SJCRH30 (cell line): ENCODE measurements around the gene BCAS3. TPM values are rescaled to one million over a fixed set of nuclear protein-coding genes. Genes with fewer than 3 reads are reported as not detected.
"Not testable (repeated sequence)": the region's sequence is repeated elsewhere in the genome, so short reads cannot be mapped to it uniquely, and the experiment has no call there.

Experiments
- DNase-seq, 2 experiments: peaks; one replicate each; pipeline ENCODE4 v3.0.0-alpha.2; 2015 to 2020
- H3K27ac ChIP-seq: fragments of 250-450 bp; sonication (Bioruptor Pico); 2 replicates; pipeline ENCODE4 v1.5.1; 2020; ENCODE audit warnings: mild to moderate bottlenecking, moderate library complexity
- H3K27me3 ChIP-seq: fragments of 250-450 bp; sonication (Bioruptor Pico); 2 replicates; pipeline ENCODE4 v1.5.1; 2020; ENCODE audit warnings: mild to moderate bottlenecking, moderate library complexity
- H3K36me3 ChIP-seq: fragments of 250-450 bp; sonication (Bioruptor Pico); 2 replicates; pipeline ENCODE4 v1.5.1; 2020; ENCODE audit warnings: mild to moderate bottlenecking, moderate library complexity
- H3K4me1 ChIP-seq: fragments of 250-450 bp; sonication (Bioruptor Pico); 2 replicates; pipeline ENCODE4 v1.5.1; 2020; ENCODE audit warnings: mild to moderate bottlenecking, moderate library complexity
- H3K4me3 ChIP-seq: fragments of 250-450 bp; sonication (Bioruptor Pico); 2 replicates; pipeline ENCODE4 v1.5.1; 2020; ENCODE audit warnings: mild to moderate bottlenecking, moderate library complexity
- H3K9me3 ChIP-seq: fragments of 250-450 bp; sonication (Bioruptor Pico); replicated peaks from 2 replicates; pipeline ENCODE4 v1.5.1; 2020; ENCODE audit warnings: mild to moderate bottlenecking, moderate library complexity
- total RNA-seq: library from RNA; depleted of rRNA; stranded (reverse); fragments of >200 nt; shearing (Covaris generic); gene quantifications from 2 replicates; pipeline ENCODE4 v1.2.3, GENCODE V29; 2014

The BCAS3 gene
- total RNA-seq, 1 experiment from 2014 or later, result 11.6 TPM

DNA sequence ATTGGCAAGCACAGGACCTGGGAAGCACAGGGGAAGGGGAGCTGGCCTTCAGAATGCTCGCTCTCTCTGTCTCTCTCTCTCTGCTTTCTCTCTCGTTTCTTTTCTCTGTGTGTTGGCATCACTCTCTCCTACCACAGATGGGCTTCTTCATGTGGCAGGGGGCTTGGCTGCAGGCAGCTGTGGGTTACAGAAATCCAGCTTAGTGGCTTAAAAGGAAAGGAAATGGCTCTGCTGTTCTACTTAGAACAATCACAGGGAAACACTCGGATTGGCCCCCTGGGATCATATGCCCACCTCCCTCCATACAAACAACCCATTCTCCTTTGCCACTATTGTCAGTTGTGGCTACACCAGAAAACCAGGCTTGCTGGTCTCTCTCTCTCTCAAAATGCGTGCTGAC lies 742.4 kb downstream of the BCAS3 start:
- no peaks in the 10 kb centered on the region for H3K9me3 ChIP-seq
- H3K27ac ChIP-seq, result no peak overlapping the region
- no peaks in the 10 kb centered on the region for H3K36me3 ChIP-seq
- DNase-seq, result no peak
- H3K4me3 ChIP-seq, result no peak overlapping the region
- H3K27me3 ChIP-seq, result no peaks in the 10 kb centered on the region
- H3K4me1 ChIP-seq, result no peaks in the 10 kb centered on the region

DNA sequence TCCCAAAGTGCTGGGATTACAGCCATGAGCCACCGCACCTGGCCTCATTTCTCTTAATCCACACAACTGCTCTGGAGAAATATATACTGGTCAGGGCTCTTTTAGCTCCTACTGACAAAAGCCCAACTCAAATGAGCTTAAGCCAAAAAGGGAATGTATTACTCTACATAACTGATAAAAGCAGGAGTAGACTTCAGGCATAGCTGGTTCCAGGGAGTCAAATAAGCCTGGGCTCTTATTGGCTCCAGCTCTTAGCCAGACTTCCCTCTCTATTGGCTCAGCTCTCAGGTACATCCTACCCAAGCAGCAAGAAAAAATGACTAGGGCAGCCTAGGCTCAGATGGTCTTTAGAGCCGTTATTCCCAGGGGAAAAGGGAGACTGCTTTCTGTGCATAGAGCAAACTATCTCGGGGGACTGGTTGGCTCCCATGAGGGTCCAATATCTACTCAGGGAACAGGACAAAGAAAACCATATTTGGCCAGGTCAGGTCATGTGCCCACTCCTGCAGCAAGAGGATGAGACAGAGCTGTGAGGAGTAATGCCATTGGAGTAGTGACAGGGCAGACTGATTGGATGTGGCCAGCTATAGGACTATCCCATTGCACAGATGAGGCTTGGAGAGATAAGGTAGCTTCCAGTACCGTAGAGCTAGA lies 743.2 kb downstream of the BCAS3 start:
- Histone ChIP-seq H3K4me1 (no peaks in the 10 kb centered on the region), H3K36me3 (no peaks in the 10 kb centered on the region), H3K9me3 (no peaks in the 10 kb centered on the region), H3K27me3 (no peaks in the 10 kb centered on the region), H3K4me3 (no peak overlapping the region), H3K27ac (no peak overlapping the region)
- no peak for DNase-seq

DNA sequence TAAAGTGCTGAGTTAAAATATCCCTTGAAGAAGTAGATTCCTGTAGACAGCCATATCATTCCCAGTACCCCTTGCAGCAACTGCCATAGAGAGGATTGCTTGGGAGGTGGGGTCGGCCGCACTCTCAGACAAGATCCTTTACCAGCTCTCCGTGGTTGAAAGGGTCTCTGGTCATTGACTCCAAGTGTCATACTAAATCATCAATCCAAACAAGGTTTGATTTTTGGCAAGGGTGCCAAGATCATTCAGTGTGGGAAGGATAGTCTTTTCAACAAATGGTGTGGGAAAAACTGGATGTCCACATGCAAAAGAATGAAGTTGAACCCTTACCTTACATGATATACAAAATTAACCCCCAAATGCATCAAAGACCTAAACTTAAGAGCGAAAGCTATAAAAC lies 743.8 kb downstream of the BCAS3 start:
- Histone ChIP-seq H3K36me3 (no peaks in the 10 kb centered on the region), H3K4me1 (no peaks in the 10 kb centered on the region), H3K27me3 (no peaks in the 10 kb centered on the region), H3K4me3 (no peak overlapping the region), H3K9me3 (no peaks in the 10 kb centered on the region), H3K27ac (no peak overlapping the region)
- DNase-seq, result no peak

DNA sequence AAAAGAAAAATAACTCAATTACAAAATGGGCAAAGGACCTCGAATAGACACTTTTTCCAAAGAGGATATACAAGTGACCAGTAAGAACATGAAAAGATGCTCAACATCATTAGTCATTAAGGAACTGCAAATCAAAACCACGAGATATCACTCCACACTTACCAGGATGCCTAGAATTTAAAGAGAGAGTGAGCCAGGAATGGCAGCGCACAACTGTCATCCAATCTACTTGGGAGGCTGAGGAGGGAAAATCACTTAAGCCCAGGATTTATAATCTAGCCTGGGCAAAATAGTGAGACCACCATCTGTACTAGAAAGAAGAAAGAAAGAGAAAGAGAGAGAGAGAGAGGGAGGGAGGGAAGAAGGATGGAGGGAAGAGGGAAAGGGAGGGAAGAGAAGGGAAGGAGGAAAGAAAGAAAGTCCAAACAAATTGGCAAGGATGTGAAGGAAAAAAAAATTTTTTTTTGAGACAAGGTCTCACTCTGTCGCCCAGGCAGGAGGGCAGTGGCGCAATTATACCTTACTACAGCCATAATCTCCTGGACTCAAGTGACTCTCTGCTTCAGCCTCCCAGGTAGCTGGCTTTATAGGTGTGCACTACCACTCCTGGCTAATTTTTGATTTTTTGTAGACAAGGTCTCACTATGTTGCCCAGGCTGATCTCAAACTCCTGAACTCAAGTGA lies 744.6 kb downstream of the BCAS3 start:
- Histone ChIP-seq H3K27ac (no peak overlapping the region), H3K9me3 (no peaks in the 10 kb centered on the region), H3K36me3 (no peaks in the 10 kb centered on the region), H3K4me1 (no peaks in the 10 kb centered on the region), H3K27me3 (no peaks in the 10 kb centered on the region), H3K4me3 (no peak overlapping the region)
- no peak for DNase-seq

GRCh38 chr17:61422869-61423268 lies 745.2 kb downstream of the BCAS3 start:
- H3K27ac ChIP-seq, result no peak overlapping the region
- H3K9me3 ChIP-seq, result no peaks in the 10 kb centered on the region
- no peaks in the 10 kb centered on the region for H3K4me1 ChIP-seq
- H3K4me3 ChIP-seq, result no peak overlapping the region
- H3K36me3 ChIP-seq, result no peaks in the 10 kb centered on the region
- no peaks in the 10 kb centered on the region for H3K27me3 ChIP-seq
- no peak for DNase-seq

GRCh38 chr17:61423967-61424649 lies 746.5 kb downstream of the BCAS3 start:
- Histone ChIP-seq H3K27me3 (no peaks in the 10 kb centered on the region), H3K4me3 (no peak overlapping the region), H3K9me3 (peaks cover 6% of the 10 kb centered on the region; the same call in 1 of the 2 replicates), H3K27ac (no peak overlapping the region), H3K36me3 (no peaks in the 10 kb centered on the region), H3K4me1 (no peaks in the 10 kb centered on the region)
- DNase-seq, result no peak

DNA sequence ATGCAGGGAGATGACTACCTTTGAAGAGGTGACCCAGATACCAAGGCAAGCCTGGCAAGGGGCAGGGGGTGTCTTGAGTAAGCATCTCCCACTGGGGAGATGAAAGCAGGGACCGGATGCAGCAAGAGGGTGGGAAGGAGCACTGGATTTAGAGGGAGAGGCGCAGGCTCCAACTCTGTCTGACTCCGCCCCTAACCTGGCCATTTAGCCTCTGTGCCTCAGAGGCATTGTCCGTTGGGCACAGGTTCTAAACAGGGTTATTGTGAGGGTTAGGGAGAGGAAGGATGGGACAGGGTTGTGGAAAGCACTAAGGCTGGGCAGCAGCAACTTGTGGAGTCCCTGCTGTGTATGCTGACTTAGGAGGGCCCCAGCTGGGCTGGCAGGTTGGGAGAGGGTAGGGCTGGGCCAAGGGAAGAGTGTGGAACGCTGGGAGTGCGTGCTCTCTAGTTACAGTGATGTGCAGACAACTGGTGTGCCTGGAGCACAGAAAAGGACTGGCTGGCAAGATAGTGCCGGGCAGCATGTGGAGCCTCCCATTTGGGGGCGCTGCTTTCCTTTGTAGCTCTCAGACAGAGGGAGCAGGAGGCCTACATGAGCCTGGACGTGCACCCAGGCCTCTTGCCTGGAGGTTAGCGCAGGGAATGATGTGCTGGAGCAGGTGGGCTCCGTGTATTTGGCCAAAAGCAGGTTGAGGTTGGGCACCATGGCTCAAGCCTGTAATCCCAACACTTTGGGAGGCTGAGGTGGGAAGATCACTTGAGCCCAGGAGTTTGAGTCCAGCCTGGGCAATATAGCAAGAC lies 748.2 kb downstream of the BCAS3 start:
- H3K27ac ChIP-seq, result no peak overlapping the region
- H3K36me3 ChIP-seq, result no peaks in the 10 kb centered on the region
- no peak overlapping the region for H3K4me3 ChIP-seq
- peaks cover 6% of the 10 kb centered on the region; the same call in 1 of the 2 replicates for H3K9me3 ChIP-seq
- peak; percentile 61 to 73 for DNase-seq
- H3K27me3 ChIP-seq, result no peaks in the 10 kb centered on the region
- no peaks in the 10 kb centered on the region for H3K4me1 ChIP-seq

GRCh38 chr17:61426482-61427304 lies 749.0 kb downstream of the BCAS3 start:
- DNase-seq, result no peak
- no peak overlapping the region for H3K27ac ChIP-seq
- no peaks in the 10 kb centered on the region for H3K27me3 ChIP-seq

DNA sequence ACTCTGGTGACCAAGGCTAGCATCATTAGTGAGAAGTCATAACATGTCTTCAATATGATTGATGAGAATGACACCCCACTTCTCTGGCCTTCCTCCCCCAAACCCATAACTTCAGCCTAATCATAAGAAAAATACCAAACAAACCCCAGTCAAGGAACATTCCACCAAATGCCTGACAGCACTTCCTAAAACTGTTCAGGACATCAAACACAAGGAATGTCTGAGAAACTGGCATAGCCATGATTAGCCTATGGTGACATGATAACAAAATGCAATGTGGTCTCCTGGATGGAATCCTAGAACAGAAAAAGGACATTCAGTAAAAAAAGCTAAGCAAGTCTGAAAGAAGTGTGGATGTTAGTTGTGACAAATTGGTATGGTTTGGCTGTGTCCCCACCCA lies 749.9 kb downstream of the BCAS3 start:
- DNase-seq, result no peak

More at GRCh38 chr17:61426482-61427304, 749.0 kb downstream of the BCAS3 start:
- Histone ChIP-seq H3K36me3 (no peaks in the 10 kb centered on the region), H3K4me1 (no peaks in the 10 kb centered on the region), H3K4me3 (no peak overlapping the region), H3K9me3 (peaks cover 9% of the 10 kb centered on the region)

GRCh38 chr17:61429274-61429673 lies 751.6 kb downstream of the BCAS3 start:
- no peak for DNase-seq
- H3K9me3 ChIP-seq, result peaks cover 11% of the 10 kb centered on the region
- H3K4me3 ChIP-seq, result no peak overlapping the region
- H3K4me1 ChIP-seq, result no peaks in the 10 kb centered on the region
- H3K27ac ChIP-seq, result no peak overlapping the region
- H3K36me3 ChIP-seq, result no peaks in the 10 kb centered on the region
- H3K27me3 ChIP-seq, result no peaks in the 10 kb centered on the region

More for the DNA sequence above, 749.9 kb downstream of the BCAS3 start:
- Histone ChIP-seq H3K4me1 (no peaks in the 10 kb centered on the region), H3K27me3 (no peaks in the 10 kb centered on the region), H3K27ac (no peak overlapping the region), H3K36me3 (no peaks in the 10 kb centered on the region), H3K4me3 (no peak overlapping the region), H3K9me3 (peaks cover 11% of the 10 kb centered on the region)

DNA sequence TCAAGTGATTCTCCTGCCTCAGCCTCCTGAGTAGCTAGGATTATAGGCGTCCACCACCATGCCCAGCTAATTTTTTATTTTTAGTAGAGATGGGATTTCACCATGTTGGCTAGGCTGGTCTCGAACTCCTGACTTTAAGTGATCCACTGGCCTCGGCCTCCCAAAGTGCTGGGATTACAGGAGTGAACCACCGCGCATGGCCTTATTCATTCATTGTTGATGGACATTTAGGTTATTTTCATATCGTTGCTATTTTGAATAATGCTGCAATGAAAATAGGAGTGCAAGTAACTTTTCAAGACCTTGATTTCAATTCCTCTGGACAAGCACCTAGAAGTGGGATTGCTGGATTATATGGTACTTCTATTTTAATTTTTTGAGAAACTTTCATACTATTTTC lies 752.2 kb downstream of the BCAS3 start:
- not testable (repeated sequence) for H3K27ac ChIP-seq, H3K4me3 ChIP-seq, H3K36me3 ChIP-seq, DNase-seq, H3K27me3 ChIP-seq, H3K4me1 ChIP-seq
- H3K9me3 ChIP-seq, result peaks cover 11% of the 10 kb centered on the region

DNA sequence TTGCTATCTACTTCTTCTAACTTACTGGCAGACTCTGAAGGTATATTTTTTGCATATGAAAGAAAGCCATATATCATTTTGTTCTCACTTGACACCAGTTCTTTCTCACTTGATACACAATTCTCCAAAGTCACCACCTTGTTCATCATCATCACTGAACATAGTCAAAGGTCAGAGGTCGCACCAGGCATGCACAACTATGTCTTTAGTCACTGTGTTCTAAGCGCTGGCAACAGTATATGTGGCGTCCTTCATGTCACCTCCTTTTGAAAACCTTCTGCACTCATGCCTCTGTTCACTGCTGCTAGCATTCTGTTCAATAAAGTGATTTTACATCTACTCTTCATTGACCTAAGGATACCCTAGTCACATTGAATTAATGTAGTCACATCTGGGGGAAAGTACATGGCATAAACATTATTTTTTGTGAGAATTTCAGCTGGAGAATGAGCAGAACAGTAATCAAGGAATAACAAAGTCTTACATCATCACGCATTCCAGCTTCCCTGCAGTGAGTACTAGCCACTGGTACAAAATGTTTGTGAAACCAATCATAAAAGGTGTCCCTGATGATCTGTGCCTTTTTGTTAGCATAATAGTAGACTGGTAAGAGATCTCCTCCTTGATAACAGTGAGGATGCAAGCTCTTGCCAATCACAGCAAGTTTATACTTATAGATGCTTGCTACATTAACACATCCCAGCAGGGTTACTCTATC lies 754.1 kb downstream of the BCAS3 start:
- Histone ChIP-seq H3K4me3 (no peak overlapping the region), H3K36me3 (no peaks in the 10 kb centered on the region), H3K9me3 (peaks cover 11% of the 10 kb centered on the region), H3K27ac (no peak overlapping the region), H3K4me1 (no peaks in the 10 kb centered on the region), H3K27me3 (no peaks in the 10 kb centered on the region)
- DNase-seq, result no peak

GRCh38 chr17:61436273-61436672 lies 758.6 kb downstream of the BCAS3 start:
- no peaks in the 10 kb centered on the region for H3K27me3 ChIP-seq
- no peaks in the 10 kb centered on the region for H3K36me3 ChIP-seq
- no peak overlapping the region for H3K27ac ChIP-seq
- H3K4me3 ChIP-seq, result no peak overlapping the region
- H3K9me3 ChIP-seq, result peaks cover 9% of the 10 kb centered on the region; the same call in 1 of the 2 replicates
- DNase-seq, result no peak
- H3K4me1 ChIP-seq, result no peaks in the 10 kb centered on the region
